ENCODE results near the gene ZNF613. TPM values are rescaled to one million over a fixed set of nuclear protein-coding genes. Genes with fewer than 3 reads are reported as not detected.
"Not testable (repeated sequence)": the region's sequence is repeated elsewhere in the genome, so short reads cannot be mapped to it uniquely, and the experiment has no call there.

Gene ZNF613
- polyA plus RNA-seq, 4 donors, result 2.2 to 6.0 (median 4.3) TPM

DNA sequence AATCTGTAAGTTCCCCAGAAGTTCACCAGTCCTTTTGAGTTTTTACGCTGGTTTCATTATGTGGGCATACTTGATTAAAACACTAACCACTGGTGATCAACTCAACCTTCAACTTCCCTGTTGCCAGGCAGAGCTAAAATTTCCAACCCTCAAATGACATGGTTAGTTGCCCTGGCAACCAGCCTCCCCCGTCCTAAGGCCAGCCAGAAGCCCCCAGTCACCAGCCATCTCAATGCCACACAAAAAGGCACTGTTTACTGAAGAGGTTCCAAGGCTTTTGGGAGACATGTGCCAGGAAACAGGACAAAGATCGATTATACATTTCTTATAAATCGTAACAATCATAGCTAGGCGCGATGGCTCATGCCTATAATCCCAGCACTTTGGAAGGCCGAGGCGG, 24.1 kb upstream of the ZNF613 start:
- 77 to 96% (median 89%) methylated on average over 8 of the region's 8 CpGs for WGBS, 3 donors
- no peak overlapping the region for H3K27ac ChIP-seq (ENCODE audit: low read depth in 1 of 3, low read length in 2 of 3)
- H3K4me3 ChIP-seq (ENCODE audit: low read depth in 1 of 3, low read length in 3 of 3), result no peak overlapping the region

GRCh38 chr19:51904331-51905165, 22.7 kb upstream of the ZNF613 start, which contains the start of gene ZNF649:
ZNF649 (minus strand) TSS chr19:51905017; CDS start chr19:51900107, 4,910 bp downstream.
- Histone ChIP-seq H3K27ac (ENCODE audit: low read depth in 1 of 3, low read length in 2 of 3) (peak within 1 kb of the TSS; percentile 73 to 88 (median 74)), H3K4me1 (ENCODE audit: control insufficient read depth in 3 of 3, insufficient read depth in 2 of 3, low read depth in 1 of 3, low read length in 2 of 3) (no peaks in the 10 kb centered on the region), H3K9me3 (ENCODE audit: control insufficient read depth in 2 of 2, insufficient read depth in 1 of 2, low read depth in 1 of 2, low read length in 1 of 2) (peaks cover 3 to 47% of the 10 kb centered on the region in 2 donors), H3K4me3 (ENCODE audit: low read depth in 1 of 3, low read length in 3 of 3) (peak within 1 kb of the TSS; percentile 76 to 88 (median 79)), H3K27me3 (ENCODE audit: control insufficient read depth in 3 of 3, insufficient read depth in 3 of 3, low read length in 3 of 3) (no peaks in the 10 kb centered on the region), H3K36me3 (ENCODE audit: control insufficient read depth in 3 of 3, insufficient read depth in 2 of 3, low read depth in 1 of 3, low read length in 3 of 3) (peaks cover 9 to 15% (median 9%) of the 10 kb centered on the region in 3 donors)
- 0 to 1% (median 1%) methylated on average over 43 of the region's 43 CpGs for WGBS, 3 donors
- FAIRE-seq (no peak), DNase-seq (peak; percentile 86 to 93)

More for the DNA sequence above, 24.1 kb upstream of the ZNF613 start:
- Histone ChIP-seq H3K27me3 (ENCODE audit: control insufficient read depth in 3 of 3, insufficient read depth in 3 of 3, low read length in 3 of 3) (no peaks in the 10 kb centered on the region), H3K36me3 (ENCODE audit: control insufficient read depth in 3 of 3, insufficient read depth in 2 of 3, low read depth in 1 of 3, low read length in 3 of 3) (peaks cover 21 to 23% (median 21%) of the 10 kb centered on the region in 3 donors), H3K9me3 (ENCODE audit: control insufficient read depth in 2 of 2, insufficient read depth in 1 of 2, low read depth in 1 of 2, low read length in 1 of 2) (peaks cover 4 to 60% of the 10 kb centered on the region in 2 donors), H3K4me1 (ENCODE audit: control insufficient read depth in 3 of 3, insufficient read depth in 2 of 3, low read depth in 1 of 3, low read length in 2 of 3) (no peaks in the 10 kb centered on the region)
- DNase-seq, result no peak
- no peak for FAIRE-seq

GRCh38 chr19:51905206-51905605, 22.1 kb upstream of the ZNF613 start:
- Histone ChIP-seq H3K4me3 (ENCODE audit: low read depth in 1 of 3, low read length in 3 of 3) (peak overlapping the region in 1 of 3 donors; percentile 76), H3K36me3 (ENCODE audit: control insufficient read depth in 3 of 3, insufficient read depth in 2 of 3, low read depth in 1 of 3, low read length in 3 of 3) (peaks cover 3 to 14% (median 4%) of the 10 kb centered on the region in 3 donors), H3K27me3 (ENCODE audit: control insufficient read depth in 3 of 3, insufficient read depth in 3 of 3, low read length in 3 of 3) (no peaks in the 10 kb centered on the region), H3K9me3 (ENCODE audit: control insufficient read depth in 2 of 2, insufficient read depth in 1 of 2, low read depth in 1 of 2, low read length in 1 of 2) (peaks cover 2 to 43% of the 10 kb centered on the region in 2 donors), H3K4me1 (ENCODE audit: control insufficient read depth in 3 of 3, insufficient read depth in 2 of 3, low read depth in 1 of 3, low read length in 2 of 3) (no peaks in the 10 kb centered on the region), H3K27ac (ENCODE audit: low read depth in 1 of 3, low read length in 2 of 3) (no peak overlapping the region)
- FAIRE-seq (no peak), DNase-seq (no peak)
- WGBS, 3 donors, result 45 to 53% (median 51%) methylated on average over 3 of the region's 3 CpGs

DNA sequence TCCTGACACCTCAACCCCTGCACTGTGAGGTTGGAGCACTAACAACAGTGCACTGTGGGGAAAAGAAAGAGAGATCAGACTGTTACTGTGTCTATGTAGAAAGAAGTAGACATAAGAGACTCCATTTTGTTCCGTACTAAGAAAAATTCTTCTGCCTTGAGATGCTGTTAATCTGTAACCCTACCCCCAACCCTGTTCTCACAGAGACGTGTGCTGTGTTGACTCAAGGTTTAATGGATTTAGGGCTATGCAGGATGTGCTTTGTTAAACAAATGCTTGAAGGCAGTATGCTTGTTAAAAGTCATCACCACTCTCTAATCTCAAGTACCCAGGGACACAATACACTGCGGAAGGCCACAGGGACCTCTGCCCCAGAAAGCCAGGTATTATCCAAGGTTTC, 21.6 kb upstream of the ZNF613 start:
- 68 to 87% (median 68%) methylated on average over 3 of the region's 3 CpGs for WGBS, 3 donors
- H3K4me1 ChIP-seq (ENCODE audit: control insufficient read depth in 3 of 3, insufficient read depth in 2 of 3, low read depth in 1 of 3, low read length in 2 of 3); DNase-seq; FAIRE-seq; H3K27me3 ChIP-seq (ENCODE audit: control insufficient read depth in 3 of 3, insufficient read depth in 3 of 3, low read length in 3 of 3); H3K27ac ChIP-seq (ENCODE audit: low read depth in 1 of 3, low read length in 2 of 3); H3K4me3 ChIP-seq (ENCODE audit: low read depth in 1 of 3, low read length in 3 of 3): not testable (repeated sequence)
- Histone ChIP-seq H3K36me3 (ENCODE audit: control insufficient read depth in 3 of 3, insufficient read depth in 2 of 3, low read depth in 1 of 3, low read length in 3 of 3) (peaks cover 2 to 11% (median 2%) of the 10 kb centered on the region in 3 donors), H3K9me3 (ENCODE audit: control insufficient read depth in 2 of 2, insufficient read depth in 1 of 2, low read depth in 1 of 2, low read length in 1 of 2) (peaks cover 2 to 38% of the 10 kb centered on the region in 2 donors)

- peaks cover 2 to 35% of the 10 kb centered on the region in 2 donors for H3K9me3 ChIP-seq (ENCODE audit: control insufficient read depth in 2 of 2, insufficient read depth in 1 of 2, low read depth in 1 of 2, low read length in 1 of 2)
Observed at GRCh38 chr19:51906108-51906507, 21.2 kb upstream of the ZNF613 start.

DNA sequence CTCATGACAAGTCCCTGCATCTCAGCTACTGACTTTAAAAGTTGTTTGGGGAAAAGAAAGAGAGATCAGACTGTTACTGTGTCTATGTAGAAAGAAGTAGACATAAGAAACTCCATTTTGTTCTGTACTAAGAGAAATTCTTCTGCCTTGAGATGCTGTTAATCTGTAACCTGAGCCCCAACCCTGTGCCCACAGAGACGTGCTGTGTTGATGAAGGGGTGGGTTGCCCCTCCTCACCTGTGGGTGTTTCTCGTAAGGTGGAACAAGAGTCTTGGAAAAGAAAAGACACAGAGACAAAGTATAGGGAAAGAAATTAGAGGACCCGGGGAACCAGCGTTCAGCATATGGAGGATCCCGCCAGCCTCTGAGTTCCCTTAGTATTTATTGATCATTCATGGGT, 19.3 kb upstream of the ZNF613 start:
- not testable (repeated sequence) for H3K4me1 ChIP-seq (ENCODE audit: control insufficient read depth in 3 of 3, insufficient read depth in 2 of 3, low read depth in 1 of 3, low read length in 2 of 3); H3K27ac ChIP-seq (ENCODE audit: low read depth in 1 of 3, low read length in 2 of 3); H3K36me3 ChIP-seq (ENCODE audit: control insufficient read depth in 3 of 3, insufficient read depth in 2 of 3, low read depth in 1 of 3, low read length in 3 of 3); FAIRE-seq; H3K27me3 ChIP-seq (ENCODE audit: control insufficient read depth in 3 of 3, insufficient read depth in 3 of 3, low read length in 3 of 3); H3K4me3 ChIP-seq (ENCODE audit: low read depth in 1 of 3, low read length in 3 of 3); DNase-seq
- 36 to 54% (median 40%) methylated on average over 5 of the region's 5 CpGs for WGBS, 3 donors
- peaks cover 0 to 24% of the 10 kb centered on the region in 2 donors for H3K9me3 ChIP-seq (ENCODE audit: control insufficient read depth in 2 of 2, insufficient read depth in 1 of 2, low read depth in 1 of 2, low read length in 1 of 2)

More at GRCh38 chr19:51906108-51906507, 21.2 kb upstream of the ZNF613 start:
- DNase-seq; H3K4me3 ChIP-seq (ENCODE audit: low read depth in 1 of 3, low read length in 3 of 3); FAIRE-seq; H3K36me3 ChIP-seq (ENCODE audit: control insufficient read depth in 3 of 3, insufficient read depth in 2 of 3, low read depth in 1 of 3, low read length in 3 of 3); H3K27me3 ChIP-seq (ENCODE audit: control insufficient read depth in 3 of 3, insufficient read depth in 3 of 3, low read length in 3 of 3); H3K4me1 ChIP-seq (ENCODE audit: control insufficient read depth in 3 of 3, insufficient read depth in 2 of 3, low read depth in 1 of 3, low read length in 2 of 3); H3K27ac ChIP-seq (ENCODE audit: low read depth in 1 of 3, low read length in 2 of 3): not testable (repeated sequence)
- 45 to 58% (median 57%) methylated on average over 9 of the region's 9 CpGs for WGBS, 3 donors

- FAIRE-seq, result no peak
- Histone ChIP-seq H3K4me1 (ENCODE audit: control insufficient read depth in 3 of 3, insufficient read depth in 2 of 3, low read depth in 1 of 3, low read length in 2 of 3) (no peaks in the 10 kb centered on the region), H3K9me3 (ENCODE audit: control insufficient read depth in 2 of 2, insufficient read depth in 1 of 2, low read depth in 1 of 2, low read length in 1 of 2) (peaks cover 2 to 46% of the 10 kb centered on the region in 2 donors), H3K36me3 (ENCODE audit: control insufficient read depth in 3 of 3, insufficient read depth in 2 of 3, low read depth in 1 of 3, low read length in 3 of 3) (no peaks in the 10 kb centered on the region), H3K27me3 (ENCODE audit: control insufficient read depth in 3 of 3, insufficient read depth in 3 of 3, low read length in 3 of 3) (no peaks in the 10 kb centered on the region), H3K4me3 (ENCODE audit: low read depth in 1 of 3, low read length in 3 of 3) (no peak overlapping the region), H3K27ac (ENCODE audit: low read depth in 1 of 3, low read length in 2 of 3) (no peak overlapping the region)
- WGBS, 3 donors, result 66 to 80% (median 72%) methylated on average over 5 of the region's 5 CpGs
- no peak for DNase-seq
Observed at GRCh38 chr19:51915324-51915867, 11.9 kb upstream of the ZNF613 start.

GRCh38 chr19:51916167-51916566, 11.1 kb upstream of the ZNF613 start:
- H3K4me1 ChIP-seq (ENCODE audit: control insufficient read depth in 3 of 3, insufficient read depth in 2 of 3, low read depth in 1 of 3, low read length in 2 of 3), result no peaks in the 10 kb centered on the region
- H3K27me3 ChIP-seq (ENCODE audit: control insufficient read depth in 3 of 3, insufficient read depth in 3 of 3, low read length in 3 of 3), result no peaks in the 10 kb centered on the region
- H3K27ac ChIP-seq (ENCODE audit: low read depth in 1 of 3, low read length in 2 of 3), result no peak overlapping the region
- H3K36me3 ChIP-seq (ENCODE audit: control insufficient read depth in 3 of 3, insufficient read depth in 2 of 3, low read depth in 1 of 3, low read length in 3 of 3), result no peaks in the 10 kb centered on the region
- DNase-seq (no peak), FAIRE-seq (no peak)
- WGBS, 3 donors, result 88 to 95% (median 92%) methylated on average over 1 of the region's 1 CpG
- peaks cover 2 to 51% of the 10 kb centered on the region in 2 donors for H3K9me3 ChIP-seq (ENCODE audit: control insufficient read depth in 2 of 2, insufficient read depth in 1 of 2, low read depth in 1 of 2, low read length in 1 of 2)
- H3K4me3 ChIP-seq (ENCODE audit: low read depth in 1 of 3, low read length in 3 of 3), result no peak overlapping the region
